SH-SY5Y (cell line): Measurements from ENCODE around the gene TMEM187.

Experiments
- GATA2 ChIP-seq: IDR thresholded peaks from 2 replicates; pipeline ENCODE4 v1.6.1; 2011; ENCODE audit warnings: mild to moderate bottlenecking, low read depth, low read length
- GATA3 ChIP-seq: IDR thresholded peaks from 2 replicates; pipeline ENCODE4 v1.6.1; 2011; ENCODE audit warnings: low read depth, mild to moderate bottlenecking, low read length, moderate library complexity

DNA sequence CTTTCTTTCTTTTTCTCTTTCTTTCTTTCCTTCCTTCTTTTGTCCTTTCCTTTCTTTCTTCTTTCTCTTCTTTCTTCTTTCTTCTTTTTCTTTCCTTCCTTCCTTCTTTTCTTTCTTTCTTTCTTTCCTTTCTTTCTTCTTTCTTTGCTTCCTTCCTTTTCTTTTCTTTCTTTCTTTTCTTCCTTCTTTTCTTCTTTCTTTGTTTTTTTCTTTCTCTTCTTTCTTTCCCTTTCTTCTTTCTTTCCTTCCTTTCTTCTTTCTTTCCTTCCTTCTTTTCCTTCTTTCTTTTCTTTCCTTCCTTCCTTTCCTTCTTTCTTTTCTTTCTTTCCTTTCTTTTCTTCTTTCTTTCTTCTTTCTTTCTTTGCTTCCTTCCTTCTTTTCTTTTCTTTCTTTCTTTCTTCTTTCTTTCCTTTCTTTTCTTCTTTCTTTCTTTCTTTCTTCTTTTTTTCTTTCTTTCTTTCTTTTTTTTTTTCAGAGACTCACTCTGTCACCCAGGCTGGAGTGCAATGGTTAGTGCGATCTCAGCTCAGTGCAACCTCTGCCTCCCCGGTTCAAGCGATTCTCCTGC lies 18.5 kb downstream of the TMEM187 start:
- TF ChIP-seq GATA3 (no peak), GATA2 (no peak)
